CD4-positive, alpha-beta T cell treated with Interleukin-1 beta for 1 hour (primary cell): ENCODE measurements around the gene RELA.

Experiments used
- DNase-seq, 2 donors: peaks; one replicate each; pipeline ENCODE4 v3.0.0-alpha.2; 2020 to 2022

The RELA gene

DNA sequence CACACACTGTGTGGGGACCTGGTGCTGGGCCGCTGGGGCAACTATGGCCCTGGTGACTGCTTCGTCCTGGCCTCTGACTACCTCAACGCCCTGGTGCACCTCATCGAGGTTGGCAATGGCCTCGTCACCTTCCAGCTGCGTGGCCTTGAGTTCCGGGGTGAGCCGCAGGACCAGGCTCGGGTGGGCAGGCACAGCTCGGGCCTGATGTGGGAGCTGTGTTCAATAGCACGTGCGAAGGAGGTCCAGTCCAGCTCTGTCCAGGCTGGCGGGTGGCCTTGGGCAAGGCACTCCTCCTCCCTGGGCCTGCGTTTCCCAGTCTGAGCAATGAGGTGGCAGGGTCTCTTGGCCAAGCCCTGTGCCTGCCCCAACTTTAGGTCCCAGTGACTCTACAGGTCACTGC is 33.1 kb downstream of the RELA start:
- DNase-seq: no peak

DNA sequence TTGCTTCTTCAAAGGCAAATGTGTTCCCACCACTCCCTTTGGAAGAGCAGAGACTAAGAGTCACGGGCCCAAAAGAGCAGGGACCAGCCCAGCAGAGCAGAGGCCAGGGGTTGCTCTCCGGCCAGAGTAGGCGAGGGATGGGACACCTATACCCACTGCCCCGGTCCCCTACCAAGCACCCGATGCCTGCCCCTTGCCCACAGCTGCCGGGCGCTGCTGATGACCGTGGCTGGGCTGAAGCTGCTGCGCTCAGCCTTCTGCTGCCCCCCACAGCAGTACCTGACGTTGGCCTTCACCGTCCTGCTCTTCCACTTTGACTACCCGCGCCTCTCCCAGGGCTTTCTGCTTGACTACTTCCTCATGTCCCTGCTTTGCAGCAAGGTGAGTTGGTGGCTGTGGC is 35.5 kb downstream of the RELA start:
- no peak for DNase-seq

DNA sequence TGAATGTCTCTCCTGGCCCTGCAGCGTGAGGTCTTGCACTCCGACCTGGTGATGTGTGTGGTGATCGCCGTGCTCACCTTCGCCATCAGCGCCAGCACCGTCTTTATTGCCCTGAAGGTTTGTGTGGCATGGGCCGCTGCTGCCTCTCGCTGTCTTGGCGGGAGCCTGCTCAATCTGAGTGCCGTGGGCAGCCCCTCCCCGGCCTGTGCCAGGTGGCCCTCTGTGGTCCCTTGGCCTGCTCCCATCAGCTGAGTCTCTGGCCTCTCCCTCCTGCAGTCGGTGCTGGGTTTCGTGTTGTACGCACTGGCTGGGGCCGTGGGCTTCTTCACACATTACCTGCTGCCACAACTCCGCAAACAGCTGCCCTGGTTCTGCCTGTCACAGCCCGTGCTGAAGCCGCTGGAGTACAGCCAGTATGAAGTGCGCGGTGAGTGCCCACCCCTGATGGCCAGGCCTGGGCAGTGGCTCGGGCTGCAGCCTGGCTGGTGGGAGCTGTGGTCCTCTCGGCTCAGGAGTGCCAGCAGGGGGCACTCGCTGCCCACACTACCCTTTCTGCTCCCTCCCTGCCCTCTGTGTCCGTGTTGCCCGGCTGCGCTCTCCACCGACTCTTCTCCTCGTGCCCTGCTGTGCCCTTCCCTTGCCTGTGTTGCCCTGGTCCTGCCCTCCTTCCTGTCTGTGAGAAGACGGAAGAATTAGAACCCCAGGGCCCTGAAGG is 36.9 kb downstream of the RELA start:
- peak; percentile 67 to 75 for DNase-seq

DNA sequence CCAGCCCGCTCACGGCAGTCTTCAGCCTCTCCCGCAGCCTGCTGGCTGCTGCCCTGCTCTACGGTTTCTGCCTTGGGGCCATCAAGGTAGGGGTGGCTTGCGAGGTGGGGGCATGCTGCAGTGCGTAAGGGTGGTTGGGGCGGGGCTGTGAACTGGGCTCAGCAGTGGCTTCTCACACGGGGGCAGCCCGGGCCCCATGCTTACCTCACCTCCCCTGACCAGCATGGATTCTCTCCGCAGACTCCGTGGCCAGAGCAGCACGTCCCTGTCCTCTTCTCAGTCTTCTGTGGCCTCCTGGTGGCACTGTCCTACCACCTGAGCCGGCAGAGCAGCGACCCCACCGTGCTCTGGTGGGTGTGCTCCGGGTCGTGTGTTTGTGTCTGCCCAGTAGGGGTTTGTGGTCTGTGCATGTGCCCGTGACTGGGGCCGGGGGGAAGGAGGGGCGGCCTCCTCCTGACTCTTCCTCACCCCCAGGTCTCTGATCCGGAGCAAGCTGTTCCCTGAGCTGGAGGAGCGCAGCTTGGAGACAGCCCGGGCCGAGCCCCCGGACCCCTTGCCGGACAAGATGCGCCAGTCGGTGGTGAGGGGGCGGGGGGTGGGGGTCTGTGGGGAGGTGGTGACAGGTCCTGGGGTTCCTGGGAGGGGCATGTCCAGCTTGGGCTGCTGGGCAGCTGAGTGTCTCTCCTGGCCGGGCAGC is 37.6 kb downstream of the RELA start:
- DNase-seq: no peak

DNA sequence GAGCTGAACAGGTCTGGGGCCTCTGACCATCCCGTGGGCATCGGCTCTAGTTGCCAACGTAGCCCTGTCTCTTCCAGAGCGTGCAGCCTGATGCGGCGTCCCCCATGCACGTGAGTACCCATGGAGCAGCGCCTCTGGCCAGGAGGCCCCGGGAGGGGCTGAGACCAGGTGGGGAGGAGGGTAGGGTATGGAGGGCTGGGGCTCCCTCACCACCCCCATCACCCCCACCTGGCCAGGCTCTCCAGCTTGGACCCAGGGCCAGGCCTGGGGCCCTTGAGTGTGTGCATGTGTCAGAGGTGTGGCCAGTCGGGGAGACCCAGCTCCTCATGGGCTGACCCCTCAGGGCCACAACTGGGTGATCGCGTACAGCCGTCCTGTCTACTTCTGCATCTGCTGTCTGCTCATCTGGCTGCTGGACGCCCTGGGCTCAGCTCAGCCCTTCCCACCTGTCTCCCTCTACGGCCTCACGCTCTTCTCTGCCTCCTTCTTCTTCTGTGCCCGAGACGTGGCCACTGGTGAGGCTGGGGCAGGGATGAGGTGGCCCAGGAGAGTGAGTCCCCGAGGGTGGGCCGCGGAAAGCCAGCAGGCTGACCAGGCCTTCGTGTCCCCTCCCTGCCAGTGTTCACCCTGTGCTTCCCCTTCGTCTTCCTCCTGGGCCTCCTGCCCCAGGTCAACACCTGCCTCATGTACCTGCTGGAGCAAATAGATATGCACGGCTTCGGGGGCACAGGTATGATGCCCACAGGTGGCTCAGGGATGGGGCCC is 38.7 kb downstream of the RELA start:
- DNase-seq: no peak

DNA sequence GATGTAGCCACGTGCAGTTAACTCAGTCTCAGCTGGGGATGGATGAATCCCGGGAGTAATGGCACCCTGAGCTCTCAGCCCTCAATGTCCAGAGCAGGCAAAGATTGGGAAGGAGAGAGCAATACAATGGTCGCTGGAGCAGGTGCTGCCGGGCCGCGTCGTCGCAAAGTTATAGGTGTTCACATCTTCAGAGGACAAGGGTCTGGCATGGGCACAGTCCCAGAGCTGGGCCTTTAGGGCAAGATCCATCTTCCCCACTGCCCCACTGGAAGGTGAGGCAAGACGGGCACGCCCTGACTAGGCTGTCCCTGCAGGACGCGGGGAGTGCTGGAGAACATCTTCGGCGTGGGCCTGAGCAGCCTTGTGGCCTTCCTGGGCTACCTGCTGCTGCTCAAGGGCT is 39.5 kb downstream of the RELA start:
- no peak for DNase-seq

DNA sequence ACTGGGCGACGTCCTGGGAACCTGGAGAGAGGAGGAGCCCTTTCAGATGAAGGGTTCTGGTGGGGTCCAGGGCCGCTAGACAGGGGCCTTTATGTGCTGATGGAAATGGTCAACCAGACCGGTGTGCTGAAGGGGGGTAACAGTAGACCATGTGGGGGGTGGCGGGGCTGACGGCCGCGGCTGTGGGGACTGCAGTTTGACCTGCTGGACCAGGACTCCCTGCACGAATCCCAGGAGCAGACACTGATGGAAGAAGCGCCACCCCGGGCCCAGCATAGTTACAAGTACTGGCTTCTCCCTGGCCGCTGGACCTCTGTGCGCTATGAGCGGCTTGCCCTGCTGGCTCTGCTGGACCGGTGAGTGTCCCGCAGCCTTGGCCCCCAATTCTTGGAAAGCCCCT is 40.7 kb downstream of the RELA start:
- DNase-seq: no peak

DNA sequence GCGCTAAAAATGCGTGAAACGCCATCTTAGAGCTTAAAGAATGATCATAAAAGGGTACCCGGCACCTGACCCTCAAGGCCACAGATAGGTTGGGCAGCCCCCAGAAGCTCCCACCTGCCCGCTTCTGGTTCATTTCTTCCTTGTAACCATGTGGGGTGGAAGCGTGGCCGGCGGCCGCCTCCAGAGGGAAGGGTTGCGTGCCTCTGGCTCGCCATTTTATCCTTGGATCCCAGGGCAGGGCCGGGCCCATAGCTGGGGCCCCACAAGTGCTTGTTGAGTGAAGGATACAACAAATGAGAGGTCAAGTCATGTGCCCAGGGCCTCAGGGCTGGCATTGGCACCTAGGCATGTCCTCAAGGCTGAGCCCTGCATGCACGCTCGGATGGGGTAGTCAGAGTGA is 41.3 kb downstream of the RELA start:
- no peak for DNase-seq

DNA sequence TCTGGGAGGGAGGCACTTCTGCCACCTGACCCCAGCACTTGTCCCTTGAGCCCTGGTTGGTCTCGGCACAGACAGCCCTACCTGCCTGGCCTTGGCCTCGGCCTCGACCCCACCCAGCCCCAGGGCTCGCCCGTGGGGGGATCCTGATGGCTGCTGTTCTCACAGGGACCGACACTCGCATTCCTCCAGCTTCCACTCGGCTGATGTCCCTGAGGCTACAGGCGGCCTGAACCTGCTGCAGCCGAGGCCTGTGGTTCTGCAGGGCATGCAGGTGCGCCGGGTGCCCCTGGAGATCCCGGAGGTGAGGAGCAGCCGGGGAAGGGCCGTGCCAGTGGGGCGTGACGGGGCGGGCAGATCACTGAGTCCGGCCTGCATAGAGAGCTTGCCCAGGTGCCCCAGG is 42.0 kb downstream of the RELA start:
- DNase-seq: no peak

DNA sequence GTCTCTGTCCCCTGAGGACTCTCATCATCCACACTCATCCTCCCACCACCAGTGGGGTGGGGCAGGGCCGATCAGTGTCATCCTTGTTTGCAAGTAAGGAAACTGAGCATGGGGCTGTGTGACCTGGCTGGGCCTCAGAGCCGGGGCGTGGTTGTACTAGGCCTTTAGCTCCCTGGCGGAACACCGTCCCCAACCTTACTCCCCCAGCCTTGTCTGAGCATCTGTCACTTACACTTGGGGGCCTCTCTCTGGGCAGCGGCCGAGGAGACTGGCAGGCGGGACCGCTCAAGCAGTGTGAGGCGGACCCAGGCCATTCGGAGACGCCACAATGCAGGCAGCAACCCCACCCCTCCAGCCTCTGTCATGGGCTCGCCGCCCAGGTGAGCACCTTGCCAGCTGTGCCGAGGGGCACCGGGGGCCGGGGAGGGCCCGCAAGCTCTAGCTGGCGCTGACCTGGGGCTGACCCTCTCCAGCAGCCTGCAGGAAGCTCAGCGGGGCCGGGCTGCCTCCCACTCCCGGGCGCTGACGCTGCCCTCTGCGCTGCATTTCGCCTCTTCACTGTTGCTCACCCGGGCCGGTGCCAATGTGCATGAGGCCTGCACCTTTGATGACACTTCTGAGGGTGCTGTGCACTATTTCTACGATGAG is 43.3 kb downstream of the RELA start:
- DNase-seq: no peak

DNA sequence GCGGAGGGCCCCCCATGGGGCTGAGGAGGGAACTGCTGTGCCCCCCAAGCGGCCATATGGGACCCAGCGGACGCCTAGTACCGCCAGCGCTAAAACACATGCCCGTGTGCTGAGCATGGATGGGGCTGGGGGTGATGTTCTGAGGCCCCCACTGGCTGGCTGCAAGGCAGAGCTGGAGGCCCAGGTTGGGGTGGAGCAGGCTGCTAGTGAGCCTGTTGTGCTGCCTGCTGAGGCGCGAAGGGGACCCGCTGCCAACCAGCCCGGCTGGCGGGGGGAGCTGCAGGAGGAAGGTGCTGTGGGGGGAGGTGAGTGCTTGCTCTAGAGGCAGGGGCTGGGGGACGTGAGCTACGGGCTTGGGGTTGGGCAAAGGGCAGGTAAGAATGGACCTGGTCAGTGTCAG is 44.0 kb downstream of the RELA start:
- DNase-seq: no peak

DNA sequence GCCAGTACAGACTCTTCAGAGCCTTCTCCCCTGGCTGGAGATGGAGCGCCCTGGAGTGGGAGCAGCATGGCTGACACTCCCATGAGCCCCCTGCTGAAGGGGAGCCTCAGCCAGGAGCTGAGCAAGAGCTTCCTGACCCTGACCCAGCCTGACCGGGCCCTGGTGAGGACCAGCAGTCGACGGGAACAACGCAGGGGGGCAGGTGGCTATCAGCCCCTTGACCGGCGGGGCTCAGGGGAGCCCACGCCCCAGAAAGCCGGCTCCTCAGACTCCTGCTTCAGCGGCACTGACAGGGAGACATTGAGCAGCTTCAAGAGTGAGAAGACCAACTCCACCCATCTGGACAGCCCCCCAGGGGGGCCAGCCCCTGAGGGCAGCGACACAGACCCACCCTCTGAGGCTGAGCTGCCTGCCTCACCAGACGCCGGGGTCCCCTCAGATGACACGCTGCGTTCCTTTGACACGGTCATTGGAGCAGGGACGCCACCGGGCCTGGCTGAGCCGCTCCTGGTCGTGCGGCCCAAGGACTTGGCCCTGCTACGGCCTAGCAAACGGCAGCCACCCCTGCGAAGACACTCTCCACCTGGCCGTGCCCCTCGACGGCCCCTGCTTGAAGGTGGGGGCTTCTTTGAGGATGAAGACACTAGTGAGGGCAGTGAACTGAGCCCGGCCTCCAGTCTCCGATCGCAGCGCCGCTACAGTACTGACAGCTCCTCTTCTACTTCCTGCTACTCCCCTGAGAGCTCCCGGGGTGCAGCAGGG is 44.5 kb downstream of the RELA start:
- no peak for DNase-seq

DNA sequence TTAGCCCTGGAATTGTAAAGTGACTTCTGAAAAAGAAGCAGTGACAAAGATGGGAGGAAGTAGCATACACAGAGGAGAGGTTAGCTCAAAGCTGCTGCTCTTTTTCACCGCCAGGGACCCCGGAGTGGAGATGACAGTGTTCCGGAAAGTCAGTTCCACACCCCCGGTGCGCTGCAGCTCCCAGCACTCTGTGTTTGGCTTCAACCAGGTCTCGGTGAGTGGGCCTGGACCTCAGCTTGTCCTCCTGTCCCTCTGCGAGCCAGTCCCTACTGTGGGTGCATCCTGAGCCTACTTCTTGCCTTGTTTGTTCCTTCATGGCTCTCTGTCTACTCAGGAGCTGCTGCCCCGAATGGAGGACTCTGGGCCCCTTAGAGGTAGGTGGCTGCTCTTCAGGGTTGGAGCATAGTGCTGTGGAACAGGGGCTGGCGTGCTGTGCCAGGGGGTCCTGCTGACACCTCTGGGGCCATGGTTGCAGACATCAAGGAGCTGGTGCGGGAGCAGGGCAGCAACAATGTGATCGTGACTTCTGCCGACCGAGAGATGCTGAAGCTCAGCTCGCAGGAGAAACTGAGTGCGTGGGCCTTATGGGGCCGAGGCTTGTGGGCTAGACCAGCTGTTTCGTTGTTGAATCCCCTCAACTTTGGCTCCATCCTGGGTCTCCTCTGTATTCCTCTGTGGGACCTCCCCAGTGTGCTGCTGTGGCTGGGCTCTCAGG is 45.4 kb downstream of the RELA start:
- DNase-seq: no peak

DNA sequence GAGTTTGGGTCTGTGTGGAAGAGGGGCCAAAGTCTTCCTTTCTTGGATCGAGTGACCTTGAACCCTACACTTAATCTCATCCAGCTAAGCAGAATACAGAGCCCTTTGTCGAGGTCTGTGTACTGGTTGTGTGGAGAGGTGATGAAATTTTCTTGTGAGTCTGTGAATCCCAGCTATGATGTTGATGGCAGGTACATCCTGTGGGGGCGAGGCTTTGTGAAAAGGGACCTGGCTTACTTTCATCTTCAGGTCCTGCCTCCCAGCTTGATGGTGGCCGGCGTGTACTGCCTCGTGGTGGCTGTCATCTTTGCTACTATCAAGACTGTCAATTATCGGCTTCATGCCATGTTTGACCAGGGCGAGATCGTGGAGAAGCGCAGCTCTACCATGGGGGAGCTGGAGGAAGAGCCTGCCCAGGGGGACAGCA is 46.1 kb downstream of the RELA start:
- no peak for DNase-seq

DNA sequence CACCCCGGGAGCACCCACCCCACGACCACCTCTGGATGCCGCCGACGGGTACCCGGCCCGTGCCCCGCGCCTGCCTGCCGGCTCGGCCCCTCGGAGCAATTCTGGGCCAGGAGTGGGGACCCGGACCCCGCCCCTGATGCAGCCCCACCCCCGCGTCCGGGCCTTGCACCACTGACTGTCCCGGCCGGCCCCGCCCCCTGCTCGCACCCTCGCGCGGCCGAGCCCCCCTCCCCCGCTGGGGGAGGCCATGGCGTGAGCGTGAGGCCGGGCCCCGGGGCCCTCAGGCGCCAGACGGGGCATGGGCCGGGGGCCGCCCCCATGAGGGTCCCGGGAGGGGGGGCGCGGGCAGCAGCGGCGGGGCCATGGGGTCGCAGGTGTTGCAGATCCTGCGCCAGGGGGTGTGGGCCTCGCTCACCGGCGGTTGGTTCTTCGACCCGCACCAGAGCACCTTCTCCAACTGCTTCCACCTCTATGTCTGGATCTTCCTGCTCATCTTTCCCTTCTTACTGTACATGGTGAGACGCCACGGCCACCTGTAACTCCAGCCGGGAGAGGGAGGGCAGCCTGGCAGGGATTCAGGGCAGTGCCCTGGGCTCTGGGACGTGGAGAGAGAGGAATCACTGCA is 46.7 kb downstream of the RELA start:
- DNase-seq: no peak

DNA sequence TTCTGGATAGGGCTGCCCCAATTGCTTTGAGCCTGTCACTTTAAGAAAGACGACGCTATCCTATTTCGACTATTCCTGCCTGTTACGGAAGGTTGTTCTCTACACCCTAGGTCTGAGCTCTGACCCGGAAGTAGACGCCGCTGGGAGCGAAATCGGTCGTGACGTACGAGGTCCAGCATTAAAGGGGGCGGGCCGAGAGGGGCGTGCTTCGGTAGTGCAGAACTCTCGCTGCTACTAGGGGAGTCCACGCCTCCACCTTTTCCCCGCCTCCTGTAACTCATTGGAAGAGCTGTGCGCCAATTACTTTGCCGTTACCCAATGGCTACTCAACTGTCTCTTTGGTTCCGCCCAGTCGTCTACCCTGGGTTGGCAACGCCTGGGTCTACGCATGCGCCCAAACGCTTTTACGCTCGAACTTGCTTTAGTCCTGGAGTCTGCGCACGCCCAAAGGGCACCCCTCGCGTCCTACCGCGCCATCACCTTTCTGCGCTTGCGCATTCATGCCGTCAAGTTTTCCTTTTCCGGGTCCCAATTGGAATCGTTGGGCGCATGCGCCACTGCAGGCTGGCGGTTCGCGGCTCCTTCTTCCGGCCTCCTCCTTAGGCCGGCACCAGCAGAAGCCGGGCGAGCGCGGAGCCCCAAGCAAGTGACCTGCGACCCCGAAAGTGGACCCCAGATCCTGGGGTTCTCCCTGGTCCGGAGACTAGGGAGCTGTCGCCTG is 47.3 kb downstream of the RELA start, which contains the start of gene PCNX3:
Gene PCNX3 (plus strand): TSS at position 548 of the 721 bp plus-strand sequence. CDS start 536 bp downstream, outside the sequence.
- DNase-seq: peak; percentile 100

DNA sequence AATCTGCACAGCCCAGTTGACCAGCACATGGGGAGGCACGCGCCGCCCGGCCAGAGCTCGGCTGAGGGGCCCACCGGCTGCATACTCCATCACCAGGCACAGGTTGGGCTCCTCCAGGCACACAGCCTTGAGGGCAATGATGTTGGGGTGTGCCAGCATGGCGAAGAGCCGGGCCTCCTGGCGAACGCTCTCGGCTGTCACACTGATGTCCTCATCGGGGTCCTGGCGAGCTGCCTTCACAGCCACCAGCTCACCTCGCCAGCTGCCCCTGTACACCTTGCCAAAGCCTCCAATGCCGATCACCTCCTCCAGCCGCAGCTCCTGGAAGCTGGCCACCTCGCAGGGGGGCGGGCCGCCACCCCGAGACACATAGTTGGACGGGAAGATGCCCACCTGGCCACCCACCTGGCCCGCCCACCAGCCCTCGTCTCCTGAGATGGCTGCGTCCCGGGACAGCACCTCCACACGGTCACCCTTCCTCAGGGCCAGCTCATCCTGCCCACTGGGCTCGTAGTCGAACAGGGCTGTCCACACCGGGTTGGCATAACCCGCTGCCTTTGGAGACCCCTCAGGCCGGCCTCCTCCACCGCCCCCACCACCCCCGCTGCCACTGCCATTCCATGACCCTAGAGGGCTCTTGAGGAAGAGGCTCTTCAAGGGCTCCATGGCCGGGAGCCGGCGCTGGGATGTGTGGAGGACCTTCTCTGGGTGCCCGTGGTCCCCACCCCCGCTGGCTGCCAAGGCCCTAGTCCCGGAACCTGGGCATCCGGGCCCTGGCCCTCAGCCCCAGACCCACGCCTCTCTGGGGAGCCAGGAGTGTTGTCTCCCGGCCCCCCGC is 49.4 kb downstream of the RELA start:
- DNase-seq: no peak

DNA sequence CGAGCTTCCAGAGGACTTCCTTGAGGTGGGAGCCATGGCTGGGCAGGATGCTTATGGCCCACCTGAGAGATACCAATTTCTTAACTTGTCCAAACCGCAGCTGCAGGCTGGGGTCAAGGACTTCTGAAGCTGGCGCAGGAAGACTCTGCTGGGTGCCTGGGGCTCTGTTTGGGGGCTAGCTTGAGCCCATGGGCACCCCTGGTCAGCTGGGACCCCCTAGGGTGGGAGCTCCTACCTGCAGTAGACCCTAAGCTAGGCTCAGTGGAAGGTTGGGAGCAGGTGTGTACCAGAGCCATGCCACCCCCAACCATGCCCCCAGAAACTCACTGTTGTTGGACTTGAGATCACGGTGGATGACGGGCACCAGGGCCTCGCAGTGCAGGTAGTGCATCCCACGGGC is 50.0 kb downstream of the RELA start:
- DNase-seq: no peak

DNA sequence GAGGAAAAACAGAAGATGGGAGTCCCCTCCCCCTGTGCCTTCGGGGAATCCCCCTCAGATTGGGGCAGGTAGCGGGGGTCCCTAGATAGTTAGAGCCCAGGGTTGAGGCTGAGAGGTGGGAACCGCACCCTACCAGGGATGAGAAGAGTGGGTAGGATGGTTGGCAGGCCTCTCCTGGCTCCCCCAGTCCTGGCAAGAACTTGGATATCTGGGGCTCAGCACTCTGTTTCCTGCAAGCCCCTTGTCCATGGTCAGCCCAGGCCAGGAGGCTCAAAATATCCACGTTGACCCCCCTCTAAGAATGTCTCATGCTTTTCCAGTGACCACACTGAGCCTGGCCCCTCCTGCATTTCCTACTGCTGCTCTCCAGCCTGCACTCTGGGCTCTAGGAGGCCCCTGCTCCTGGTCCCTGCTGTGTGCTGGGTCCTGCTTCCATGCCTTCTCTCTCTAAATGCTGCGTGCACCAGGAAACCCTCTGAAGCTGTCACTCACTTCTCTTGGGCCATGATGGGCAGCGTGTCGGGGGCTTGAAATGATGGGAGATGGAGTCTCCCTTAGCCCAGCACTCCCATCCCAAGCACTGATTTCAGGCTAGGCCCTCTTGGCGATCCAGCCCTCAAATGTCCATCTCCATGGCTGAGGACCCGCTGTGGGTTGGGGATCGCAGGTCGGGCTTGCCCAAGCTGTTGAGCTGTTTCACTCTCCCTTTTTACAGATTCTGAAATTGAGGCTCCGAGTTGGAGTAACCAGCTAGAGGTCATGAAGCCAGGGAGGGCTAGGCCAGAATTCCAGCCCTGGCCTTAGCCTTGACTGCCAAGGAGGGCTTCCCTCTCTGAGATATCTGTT is 50.7 kb downstream of the RELA start:
- no peak for DNase-seq
